ENCODE results near the gene DCAF7. TPM values are rescaled to one million over a fixed set of nuclear protein-coding genes. Genes with fewer than 3 reads are reported as not detected.

Gene DCAF7
- polyA plus RNA-seq, 3 donors, result 41.9 to 89.4 (median 58.1) TPM

- no peaks in the 10 kb centered on the region for H3K27me3 ChIP-seq (ENCODE audit: control insufficient read depth in 2 of 2, insufficient read depth in 2 of 2, low read length in 2 of 2)
- TF ChIP-seq CTCF (IDR thresholded peaks at IDR 0.05), result no peak
- no peak for DNase-seq
- H3K27ac ChIP-seq (ENCODE audit: low read depth in 1 of 2, low read length in 2 of 2), result peak overlapping the region in 1 of 2 donors; percentile 74
- no peak overlapping the region for H3K9ac ChIP-seq (ENCODE audit: insufficient read depth, low read length, poor library complexity, severe bottlenecking)
- 0% methylated on average over 1 of the region's 1 CpG for WGBS (ENCODE audit: insufficient coverage)
- peaks cover 67% of the 10 kb centered on the region for H3K79me2 ChIP-seq (ENCODE audit: insufficient read depth, low read length)
- H3K4me1 ChIP-seq (ENCODE audit: control insufficient read depth in 1 of 2, insufficient read depth in 2 of 2, low read length in 2 of 2), result peaks cover 37 to 52% of the 10 kb centered on the region in 2 donors
- H3K27ac Mint-ChIP-seq, result peak overlapping the region; percentile 12 to 83 (median 69)
- H3K4me3 ChIP-seq (replicated peaks in 1 of 3; ENCODE audit: low read depth in 2 of 3, low read length in 3 of 3), result peak overlapping the region; percentile 72 to 96 (median 92)
- peaks cover 0 to 2% (median 0%) of the 10 kb centered on the region in 7 donors for H3K9me3 Mint-ChIP-seq
- peaks cover 4 to 27% of the 10 kb centered on the region in 2 donors for H3K36me3 Mint-ChIP-seq
- H3K4me3 Mint-ChIP-seq, result peak overlapping the region; percentile 99
- intact Hi-C loops (cut with micrococcal nuclease), result loop anchor here (5.0 to 10.0 kb wide), 5 partner anchors 43 to 218 kb away; partner anchors contain the start of genes CCDC47 (in 1 of the 2), DCAF7 (in 1 of the 2), DDX42 (in 1 of the 2) and SMARCD2 (in 1 of the 2)
- peaks cover 49% of the 10 kb centered on the region for H3K4me1 Mint-ChIP-seq
- peaks cover 0 to 6% (median 5%) of the 10 kb centered on the region in 3 donors for H3K27me3 Mint-ChIP-seq (ENCODE audit: low read depth in 3 of 3)
- H3K9me3 ChIP-seq (replicated peaks in 1 of 2; ENCODE audit: control insufficient read depth in 1 of 2, insufficient read depth in 1 of 2, low read length in 2 of 2), result no peaks in the 10 kb centered on the region
- no peak overlapping the region for H2AFZ ChIP-seq (ENCODE audit: insufficient read depth, low read depth, low read length, poor library complexity, severe bottlenecking)
- peak overlapping the region; percentile 94 for H3K4me2 ChIP-seq (replicated peaks; ENCODE audit: extremely low read depth, low read length, poor library complexity, severe bottlenecking)
- peaks cover 67% of the 10 kb centered on the region for H4K20me1 ChIP-seq (ENCODE audit: insufficient read depth, low read length)
- peaks cover 13% of the 10 kb centered on the region in 2 donors for H3K36me3 ChIP-seq (replicated peaks in 1 of 2; ENCODE audit: control insufficient read depth in 1 of 2, insufficient read depth in 2 of 2, low read length in 2 of 2)
Measured at GRCh38 chr17:63624531-63624880, 74.2 kb downstream of the DCAF7 start.

DNA sequence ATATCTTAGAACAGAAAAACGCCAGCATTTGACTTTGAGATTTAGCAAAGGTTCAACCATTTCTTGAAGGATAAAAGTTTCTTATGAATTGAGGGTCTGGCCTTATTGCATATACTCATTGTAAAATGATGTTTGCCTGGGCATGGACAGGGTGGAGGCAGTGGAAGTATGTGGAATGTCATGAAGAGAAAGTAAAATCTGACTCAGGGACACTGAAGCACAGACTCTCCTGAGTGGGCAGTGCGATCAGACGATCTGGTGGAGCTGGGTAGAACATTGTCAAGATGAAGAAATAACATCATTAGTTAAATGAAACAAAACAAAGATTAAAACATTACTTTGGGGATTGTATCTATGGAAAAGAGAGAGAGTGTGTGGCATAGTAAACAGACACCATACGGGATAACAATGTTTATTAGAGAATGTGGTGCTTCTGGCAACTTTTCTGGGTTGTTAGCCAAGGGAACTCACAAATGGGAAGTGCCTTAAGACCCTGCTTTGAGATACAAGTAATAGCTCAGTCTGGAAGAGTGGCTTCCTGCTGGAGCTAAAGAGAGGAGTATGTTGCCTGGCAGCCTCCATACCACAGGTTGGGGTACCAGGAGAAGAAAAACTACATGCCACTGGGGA is 76.4 kb downstream of the DCAF7 start:
- Histone ChIP-seq H3K79me2 (ENCODE audit: insufficient read depth, low read length) (peaks cover 89% of the 10 kb centered on the region), H3K9ac (ENCODE audit: insufficient read depth, low read length, poor library complexity, severe bottlenecking) (no peak overlapping the region), H3K4me2 (replicated peaks; ENCODE audit: extremely low read depth, low read length, poor library complexity, severe bottlenecking) (peak overlapping the region; percentile 94), H3K9me3 (replicated peaks in 1 of 2; ENCODE audit: control insufficient read depth in 1 of 2, insufficient read depth in 1 of 2, low read length in 2 of 2) (no peaks in the 10 kb centered on the region), H4K20me1 (ENCODE audit: insufficient read depth, low read length) (peaks cover 88% of the 10 kb centered on the region), H3K27me3 (ENCODE audit: control insufficient read depth in 2 of 2, insufficient read depth in 2 of 2, low read length in 2 of 2) (no peaks in the 10 kb centered on the region), H3K4me3 (replicated peaks in 1 of 3; ENCODE audit: low read depth in 2 of 3, low read length in 3 of 3) (peak overlapping the region in 1 of 3 experiments; percentile 34), H3K36me3 (replicated peaks in 1 of 2; ENCODE audit: control insufficient read depth in 1 of 2, insufficient read depth in 2 of 2, low read length in 2 of 2) (peaks cover 19 to 32% of the 10 kb centered on the region in 2 donors), H3K4me1 (ENCODE audit: control insufficient read depth in 1 of 2, insufficient read depth in 2 of 2, low read length in 2 of 2) (peaks cover 40 to 65% of the 10 kb centered on the region in 2 donors), H3K27ac (ENCODE audit: low read depth in 1 of 2, low read length in 2 of 2) (peak overlapping the region in 1 of 2 donors; percentile 43), H2AFZ (ENCODE audit: insufficient read depth, low read depth, low read length, poor library complexity, severe bottlenecking) (no peak overlapping the region)
- intact Hi-C loops (cut with micrococcal nuclease), result loop anchor here in 1 of 2 donors (10.0 kb wide), 1 partner anchor 148 kb away; the partner anchor contains the start of genes CCDC47 and DDX42
- no peak for TF ChIP-seq CTCF (IDR thresholded peaks at IDR 0.05)
- H3K4me3 Mint-ChIP-seq, result peak overlapping the region; percentile 7 to 65
- peak overlapping the region in 6 of 7 donors; percentile 14 to 83 (median 22) for H3K27ac Mint-ChIP-seq
- peaks cover 0 to 2% (median 0%) of the 10 kb centered on the region in 7 donors for H3K9me3 Mint-ChIP-seq
- peaks cover 0 to 3% (median 0%) of the 10 kb centered on the region in 3 donors for H3K27me3 Mint-ChIP-seq (ENCODE audit: low read depth in 3 of 3)
- H3K4me1 Mint-ChIP-seq, result peaks cover 65% of the 10 kb centered on the region
- peak in 1 of 3 donors; percentile 27 for DNase-seq
- 50% methylated on average over 1 of the region's 4 CpGs for WGBS (ENCODE audit: insufficient coverage)
- H3K36me3 Mint-ChIP-seq, result peaks cover 12 to 37% of the 10 kb centered on the region in 2 donors

Data from CD14-positive monocyte (primary cell).